GM12878 (cell line): ENCODE measurements around the gene TUBGCP3. TPM values are rescaled to one million over a fixed set of nuclear protein-coding genes. Genes with fewer than 3 reads are reported as not detected.

Experiments used
- ATAC-seq: fragments of 200-7000 bp; cut with Tn5 transposase; 3 replicates; pipeline ENCODE4 v1.9.1; 2020; ENCODE audit warnings: mild to moderate bottlenecking, moderate library complexity
- BruUV-seq: library from RNA; stranded (reverse); fragments of 400-500 nt; replicated peaks from 2 replicates; lab custom pipeline; 2021; lab: Mats Ljungman, UMichigan
- CTCF ChIA-PET: fragments of 300-600 bp; sonication (Branson Sonifier 250); formaldehyde crosslinking; extraction: SDS; loops from one replicate; lab custom pipeline; 2021; ENCODE audit warnings: inconsistent platforms; lab: Yijun Ruan, JAX
- POLR2A ChIA-PET: fragments of 350-600 bp; formaldehyde crosslinking; extraction: SDS; loops from one replicate; lab custom pipeline; 2021; ENCODE audit warnings: inconsistent platforms; lab: Charles Lee
- RAD21 ChIA-PET: fragments of 300-600 bp; sonication (Branson Sonifier 250); formaldehyde crosslinking; loops from one replicate; lab custom pipeline; 2023; ENCODE audit warnings: antibody characterized with exemption; ENCODE audit not compliant: unreplicated experiment; lab: Charles Lee
- SMC1A ChIA-PET: fragments of 300-600 bp; sonication (Branson Sonifier 250); formaldehyde crosslinking; loops from one replicate; lab custom pipeline; 2023; ENCODE audit not compliant: unreplicated experiment, uncharacterized antibody; lab: Charles Lee
- DNase-seq: peaks from one replicate; pipeline ENCODE4 v3.0.0-alpha.2; 2011; ENCODE audit warnings: low read depth, low spot score
- FAIRE-seq: peaks from 3 replicates; lab custom pipeline; 2011; peaks lifted over from hg19 to GRCh38; lab: Jason Lieb, UNC
- H2AFZ ChIP-seq: 2 replicates; pipeline ENCODE4 v1.6.0; 2011; ENCODE audit warnings: low read depth, low read length, control low read depth; ENCODE audit not compliant: control insufficient read depth
- H3K27ac ChIP-seq: 2 replicates; pipeline ENCODE4 v1.5.1; 2011; ENCODE audit warnings: control low read depth; ENCODE audit not compliant: control insufficient read depth, insufficient read depth
- H3K27me3 ChIP-seq, 2 experiments: replicated peaks in 1 of 2; 2 replicates each; pipeline versions ENCODE4 v1.6.0 to v1.6.1; 2011; ENCODE audit warnings: low read length in 1 of 2; ENCODE audit not compliant: control insufficient read depth in 2 of 2, insufficient read depth in 2 of 2
- H3K36me3 ChIP-seq, 2 experiments: 2 replicates each; pipeline ENCODE4 v1.5.1; 2011; ENCODE audit warnings: low read length in 1 of 2; ENCODE audit not compliant: control insufficient read depth in 2 of 2, insufficient read depth in 2 of 2
- H3K4me1 ChIP-seq: 2 replicates; pipeline ENCODE4 v1.6.1; 2011; ENCODE audit warnings: mild to moderate bottlenecking, low read length, moderate library complexity, mixed read lengths; ENCODE audit not compliant: control insufficient read depth, insufficient read depth
- H3K4me2 ChIP-seq: 2 replicates; pipeline ENCODE4 v1.6.0; 2011; ENCODE audit warnings: control low read depth; ENCODE audit not compliant: control insufficient read depth, insufficient read depth
- H3K4me3 ChIP-seq: fragments of 200-600 bp; sonication (generic); 2 replicates; pipeline ENCODE4 v1.5.1; 2016
- H3K79me2 ChIP-seq: 2 replicates; pipeline ENCODE4 v1.6.0; 2011; ENCODE audit warnings: low read length; ENCODE audit not compliant: control insufficient read depth, insufficient read depth
- H3K9ac ChIP-seq: 2 replicates; pipeline ENCODE4 v1.8.0; 2011; ENCODE audit warnings: low read length, control low read depth, mixed read lengths; ENCODE audit not compliant: control insufficient read depth, insufficient read depth
- H3K9me3 ChIP-seq: replicated peaks from 3 replicates; pipeline ENCODE4 v1.5.1; 2011; ENCODE audit warnings: mild to moderate bottlenecking, low read length; ENCODE audit not compliant: control insufficient read depth, insufficient read depth
- H4K20me1 ChIP-seq: 2 replicates; pipeline ENCODE4 v1.6.0; 2011; ENCODE audit not compliant: control insufficient read depth, insufficient read depth
- IRF4 ChIP-seq: IDR thresholded peaks from 2 replicates; pipeline ENCODE4 v1.6.1; 2011; ENCODE audit warnings: low read depth, low read length
- MEF2A ChIP-seq: IDR thresholded peaks from 2 replicates; pipeline ENCODE4 v1.6.1; 2011; ENCODE audit warnings: low read depth, mild to moderate bottlenecking, low read length, moderate library complexity; ENCODE audit not compliant: insufficient read depth
- MEF2B ChIP-seq: fragments of 450-650 bp; IDR thresholded peaks from 2 replicates; pipeline ENCODE4 v1.6.1; 2018; ENCODE audit warnings: mild to moderate bottlenecking, moderate library complexity; ENCODE audit not compliant: partially characterized antibody, poor library complexity, severe bottlenecking
- NFYB ChIP-seq: IDR thresholded peaks from 2 replicates; pipeline ENCODE4 v1.6.1; 2011; ENCODE audit warnings: low read depth, mild to moderate bottlenecking, low read length, improper control_type of control experiment, moderate library complexity; ENCODE audit not compliant: insufficient read depth
- NR2C2 ChIP-seq: IDR thresholded peaks from 2 replicates; pipeline ENCODE4 v1.6.1; 2011; ENCODE audit warnings: borderline replicate concordance, low read depth; ENCODE audit not compliant: control insufficient read depth, insufficient read length
- POLR2A ChIP-seq: IDR thresholded peaks from 2 replicates; pipeline ENCODE4 v1.6.1; 2011; ENCODE audit warnings: low read depth, mild to moderate bottlenecking, low read length
- SPI1 ChIP-seq: IDR thresholded peaks from 2 replicates; pipeline ENCODE4 v1.6.1; 2011; ENCODE audit warnings: low read depth, mild to moderate bottlenecking, low read length, moderate library complexity, borderline replicate concordance; ENCODE audit not compliant: insufficient read depth
- TARDBP ChIP-seq: IDR thresholded peaks from 2 replicates; pipeline ENCODE4 v1.6.1; 2016; ENCODE audit warnings: borderline replicate concordance
- ZNF217 ChIP-seq: fragments of 450-650 bp; IDR thresholded peaks from 2 replicates; pipeline ENCODE4 v1.6.1; 2017; ENCODE audit warnings: antibody characterized with exemption, mild to moderate bottlenecking
- WGBS: methylation state at CpG from one replicate; pipeline ENCODE4 v1.1.6; 2016; ENCODE audit warnings: low lambda C conversion rate; ENCODE audit not compliant: insufficient replicate concordance, insufficient coverage; ENCODE audit errors: missing lambda C conversion rate; 5-methylcytosine and 5-hydroxymethylcytosine counted together
- in situ Hi-C: fragments of 300-500 bp; cut with MboI; formaldehyde crosslinking; loops from 9 replicates; pipeline ENCODE4 v1.14.3; 2018; ENCODE audit warnings: mixed read lengths
- intact Hi-C: fragments of 100-400 bp; cut with micrococcal nuclease; formaldehyde crosslinking; loops from one replicate; pipeline ENCODE4 v1.14.2; 2022; ENCODE audit not compliant: unreplicated experiment
- polyA plus RNA-seq, 11 experiments: library from polyadenylated mRNA; depleted of rRNA in 4 of 11; unstranded in 6 of 11; stranded (reverse) in 5 of 11; fragments of >200 nt; fragmentation: Nextera tagmentation in 4 of 11; fragmentation: Illumina TruSeq in 1 of 11; extraction: Ambion mirVana in 4 of 11; extraction: Trizol in 1 of 11; gene quantifications; 1 replicate in 1 of 11; 2 replicates in 10 of 11; pipeline versions ENCODE4 v1.2.1 to v1.2.3, GENCODE V29; 2011 to 2016; ENCODE audit warnings: inconsistent platforms in 2 of 11, missing spikeins in 2 of 11, low read depth in 1 of 11
- total RNA-seq, 4 experiments: library from RNA; depleted of rRNA in 3 of 4; stranded (reverse); fragments of >200 nt in 3 of 4; fragmentation: Illumina TruSeq in 1 of 4; extraction: Trizol in 1 of 4; gene quantifications; 2 replicates each; pipeline versions ENCODE4 v1.2.1 to v1.2.3, GENCODE V29; 2013 to 2021
- TF ChIP-seq, protein P1 (sequence below): fragments of 450-650 bp; IDR thresholded peaks from 2 replicates; pipeline ENCODE4 v1.6.1; 2018; ENCODE audit warnings: borderline replicate concordance, mild to moderate bottlenecking; ENCODE audit not compliant: partially characterized antibody
- TF ChIP-seq, protein P2 (sequence below): IDR thresholded peaks from 2 replicates; pipeline ENCODE4 v1.6.1; 2012; ENCODE audit warnings: mild to moderate bottlenecking, low read depth, low read length
- TF ChIP-seq, protein P3 (sequence below): fragments of 450-650 bp; IDR thresholded peaks from 2 replicates; pipeline ENCODE4 v1.6.1; 2016; ENCODE audit warnings: mild to moderate bottlenecking

The TUBGCP3 gene
- total and polyA plus RNA-seq, 10 of the 15 experiments (the other 5 are each of a cell fraction or from before 2014, with no cell fraction given): 4.0 to 34.0 (median 22.6) TPM

DNA sequence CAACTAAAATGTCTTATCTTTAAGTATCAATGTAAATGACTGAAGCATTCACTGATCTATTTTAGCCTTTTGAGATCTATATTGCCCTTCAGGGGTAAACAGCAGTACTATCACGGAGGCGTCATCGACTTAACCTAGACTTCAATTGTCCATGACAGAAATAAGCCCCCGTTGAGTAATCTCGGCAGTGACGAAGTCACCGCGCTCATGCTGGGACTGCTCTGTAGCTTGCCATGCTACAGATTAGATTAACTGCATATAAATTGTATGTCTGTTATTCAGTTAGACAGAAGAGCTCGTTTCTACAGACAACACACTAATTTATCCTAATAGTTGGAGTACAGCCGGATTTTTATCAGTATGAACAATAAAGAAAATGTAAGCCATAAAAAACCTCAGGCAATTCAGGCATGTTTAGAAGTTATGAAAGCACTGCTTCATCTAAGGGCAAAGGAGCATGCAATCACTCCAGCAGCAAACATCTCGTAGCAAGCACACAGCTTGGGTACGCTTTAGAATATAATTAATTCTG lies 56.6 kb downstream of the TUBGCP3 start:
- in situ Hi-C loops (no loop called here), intact Hi-C loops (no loop called here)
- Histone ChIP-seq H3K9ac (no peak overlapping the region), H3K4me1 (no peaks in the 10 kb centered on the region), H3K9me3 (no peaks in the 10 kb centered on the region), H3K27ac (no peak overlapping the region), H3K4me2 (no peak overlapping the region), H2AFZ (no peak overlapping the region), H4K20me1 (no peaks in the 10 kb centered on the region), H3K79me2 (no peaks in the 10 kb centered on the region), H3K4me3 (no peak overlapping the region), H3K27me3 (no peaks in the 10 kb centered on the region), H3K36me3 (no peaks in the 10 kb centered on the region; a peak in 1 of 4 replicates)
- no peak for TF ChIP-seq NFYB
- TF ChIP-seq, protein P1, sequence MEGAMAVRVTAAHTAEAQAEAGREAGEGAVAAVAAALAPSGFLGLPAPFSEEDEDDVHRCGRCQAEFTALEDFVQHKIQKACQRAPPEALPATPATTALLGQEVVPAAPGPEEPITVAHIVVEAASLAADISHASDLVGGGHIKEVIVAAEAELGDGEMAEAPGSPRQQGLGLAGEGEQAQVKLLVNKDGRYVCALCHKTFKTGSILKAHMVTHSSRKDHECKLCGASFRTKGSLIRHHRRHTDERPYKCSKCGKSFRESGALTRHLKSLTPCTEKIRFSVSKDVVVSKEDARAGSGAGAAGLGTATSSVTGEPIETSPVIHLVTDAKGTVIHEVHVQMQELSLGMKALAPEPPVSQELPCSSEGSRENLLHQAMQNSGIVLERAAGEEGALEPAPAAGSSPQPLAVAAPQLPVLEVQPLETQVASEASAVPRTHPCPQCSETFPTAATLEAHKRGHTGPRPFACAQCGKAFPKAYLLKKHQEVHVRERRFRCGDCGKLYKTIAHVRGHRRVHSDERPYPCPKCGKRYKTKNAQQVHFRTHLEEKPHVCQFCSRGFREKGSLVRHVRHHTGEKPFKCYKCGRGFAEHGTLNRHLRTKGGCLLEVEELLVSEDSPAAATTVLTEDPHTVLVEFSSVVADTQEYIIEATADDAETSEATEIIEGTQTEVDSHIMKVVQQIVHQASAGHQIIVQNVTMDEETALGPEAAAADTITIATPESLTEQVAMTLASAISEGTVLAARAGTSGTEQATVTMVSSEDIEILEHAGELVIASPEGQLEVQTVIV: no peak
- TF ChIP-seq ZNF217: no peak
- no peak for TF ChIP-seq IRF4
- TF ChIP-seq, protein P2, sequence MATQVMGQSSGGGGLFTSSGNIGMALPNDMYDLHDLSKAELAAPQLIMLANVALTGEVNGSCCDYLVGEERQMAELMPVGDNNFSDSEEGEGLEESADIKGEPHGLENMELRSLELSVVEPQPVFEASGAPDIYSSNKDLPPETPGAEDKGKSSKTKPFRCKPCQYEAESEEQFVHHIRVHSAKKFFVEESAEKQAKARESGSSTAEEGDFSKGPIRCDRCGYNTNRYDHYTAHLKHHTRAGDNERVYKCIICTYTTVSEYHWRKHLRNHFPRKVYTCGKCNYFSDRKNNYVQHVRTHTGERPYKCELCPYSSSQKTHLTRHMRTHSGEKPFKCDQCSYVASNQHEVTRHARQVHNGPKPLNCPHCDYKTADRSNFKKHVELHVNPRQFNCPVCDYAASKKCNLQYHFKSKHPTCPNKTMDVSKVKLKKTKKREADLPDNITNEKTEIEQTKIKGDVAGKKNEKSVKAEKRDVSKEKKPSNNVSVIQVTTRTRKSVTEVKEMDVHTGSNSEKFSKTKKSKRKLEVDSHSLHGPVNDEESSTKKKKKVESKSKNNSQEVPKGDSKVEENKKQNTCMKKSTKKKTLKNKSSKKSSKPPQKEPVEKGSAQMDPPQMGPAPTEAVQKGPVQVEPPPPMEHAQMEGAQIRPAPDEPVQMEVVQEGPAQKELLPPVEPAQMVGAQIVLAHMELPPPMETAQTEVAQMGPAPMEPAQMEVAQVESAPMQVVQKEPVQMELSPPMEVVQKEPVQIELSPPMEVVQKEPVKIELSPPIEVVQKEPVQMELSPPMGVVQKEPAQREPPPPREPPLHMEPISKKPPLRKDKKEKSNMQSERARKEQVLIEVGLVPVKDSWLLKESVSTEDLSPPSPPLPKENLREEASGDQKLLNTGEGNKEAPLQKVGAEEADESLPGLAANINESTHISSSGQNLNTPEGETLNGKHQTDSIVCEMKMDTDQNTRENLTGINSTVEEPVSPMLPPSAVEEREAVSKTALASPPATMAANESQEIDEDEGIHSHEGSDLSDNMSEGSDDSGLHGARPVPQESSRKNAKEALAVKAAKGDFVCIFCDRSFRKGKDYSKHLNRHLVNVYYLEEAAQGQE: no peak
- TF ChIP-seq, protein P3, sequence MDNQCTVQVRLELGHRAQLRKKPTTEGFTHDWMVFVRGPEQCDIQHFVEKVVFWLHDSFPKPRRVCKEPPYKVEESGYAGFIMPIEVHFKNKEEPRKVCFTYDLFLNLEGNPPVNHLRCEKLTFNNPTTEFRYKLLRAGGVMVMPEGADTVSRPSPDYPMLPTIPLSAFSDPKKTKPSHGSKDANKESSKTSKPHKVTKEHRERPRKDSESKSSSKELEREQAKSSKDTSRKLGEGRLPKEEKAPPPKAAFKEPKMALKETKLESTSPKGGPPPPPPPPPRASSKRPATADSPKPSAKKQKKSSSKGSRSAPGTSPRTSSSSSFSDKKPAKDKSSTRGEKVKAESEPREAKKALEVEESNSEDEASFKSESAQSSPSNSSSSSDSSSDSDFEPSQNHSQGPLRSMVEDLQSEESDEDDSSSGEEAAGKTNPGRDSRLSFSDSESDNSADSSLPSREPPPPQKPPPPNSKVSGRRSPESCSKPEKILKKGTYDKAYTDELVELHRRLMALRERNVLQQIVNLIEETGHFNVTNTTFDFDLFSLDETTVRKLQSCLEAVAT: no peak
- TF ChIP-seq POLR2A: no peak
- no peak for TF ChIP-seq MEF2B
- no peak for TF ChIP-seq MEF2A
- TF ChIP-seq SPI1: no peak
- no peak for TF ChIP-seq NR2C2
- TF ChIP-seq TARDBP: no peak
- RAD21 ChIA-PET: no interaction called here
- no peak for ATAC-seq
- no TSS peak for BruUV-seq
- no peak for DNase-seq
- POLR2A ChIA-PET: no interaction called here
- no peak for FAIRE-seq
- SMC1A ChIA-PET: no interaction called here
- CTCF ChIA-PET: no interaction called here
- 99% methylated on average over 12 of the region's 12 CpGs for WGBS
